IPS-20b (cell line): ENCODE data around the gene ST8SIA2.

Experiments
- H3K27ac ChIP-seq: one replicate; pipeline ENCODE4 v1.5.1; 2013; ENCODE audit warnings: low read length
- H3K27me3 ChIP-seq: 2 replicates; pipeline ENCODE4 v1.6.1; 2013; ENCODE audit warnings: mild to moderate bottlenecking, low read length, inconsistent platforms; ENCODE audit not compliant: insufficient read depth
- H3K36me3 ChIP-seq: 2 replicates; pipeline ENCODE4 v1.6.1; 2013; ENCODE audit warnings: low read depth, mild to moderate bottlenecking, inconsistent platforms, low read length, moderate library complexity; ENCODE audit not compliant: insufficient read depth
- H3K4me1 ChIP-seq: 2 replicates; pipeline ENCODE4 v1.6.1; 2013; ENCODE audit warnings: mild to moderate bottlenecking, control low read depth, inconsistent platforms, low read length, moderate library complexity; ENCODE audit not compliant: insufficient read depth
- H3K4me3 ChIP-seq: 2 replicates; pipeline ENCODE4 v1.5.1; 2013; ENCODE audit warnings: mild to moderate bottlenecking, low read length, inconsistent platforms
- H3K9ac ChIP-seq: 2 replicates; pipeline ENCODE4 v1.6.1; 2013; ENCODE audit warnings: low read depth, mild to moderate bottlenecking, inconsistent platforms, low read length, moderate library complexity
- H3K9me3 ChIP-seq: 2 replicates; pipeline ENCODE4 v1.6.1; 2013; ENCODE audit warnings: mild to moderate bottlenecking, low read depth, low read length, inconsistent platforms; ENCODE audit not compliant: insufficient read depth

The ST8SIA2 gene

DNA sequence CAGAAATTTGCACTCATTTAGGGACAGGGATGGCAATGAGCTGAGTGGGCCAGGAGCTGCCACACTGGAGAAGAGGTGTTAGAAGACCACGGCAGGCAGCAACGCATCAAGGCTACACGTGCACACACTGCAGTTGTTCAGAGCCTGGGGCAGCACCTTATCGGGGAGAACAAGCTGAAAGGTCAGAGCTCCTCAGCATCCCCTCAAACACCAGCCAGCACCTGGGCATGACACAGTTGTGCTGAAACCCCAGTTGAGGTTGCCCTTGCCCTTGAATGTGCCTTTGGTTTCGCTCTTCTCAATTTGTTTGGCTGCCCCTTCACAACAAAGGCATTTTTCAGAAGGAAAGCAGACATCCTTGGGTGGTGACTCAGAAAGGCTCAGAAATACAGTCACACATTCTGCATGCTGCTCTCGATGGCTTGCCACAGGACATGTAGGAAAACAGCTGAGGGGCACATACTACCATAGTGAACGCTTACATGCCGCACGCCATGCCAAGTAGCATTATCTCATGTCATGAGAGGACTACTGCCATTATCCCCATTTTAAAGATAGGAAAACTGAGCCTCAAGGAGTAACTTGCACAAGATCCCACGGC lies 57.6 kb downstream of the ST8SIA2 start:
- no peaks in the 10 kb centered on the region; the same call in none of the 2 replicates for H3K36me3 ChIP-seq
- H3K27ac ChIP-seq: no peak overlapping the region
- no peaks in the 10 kb centered on the region for H3K9me3 ChIP-seq
- no peaks in the 10 kb centered on the region for H3K4me1 ChIP-seq
- no peaks in the 10 kb centered on the region for H3K27me3 ChIP-seq
- H3K4me3 ChIP-seq: no peak overlapping the region
- no peak overlapping the region for H3K9ac ChIP-seq

DNA sequence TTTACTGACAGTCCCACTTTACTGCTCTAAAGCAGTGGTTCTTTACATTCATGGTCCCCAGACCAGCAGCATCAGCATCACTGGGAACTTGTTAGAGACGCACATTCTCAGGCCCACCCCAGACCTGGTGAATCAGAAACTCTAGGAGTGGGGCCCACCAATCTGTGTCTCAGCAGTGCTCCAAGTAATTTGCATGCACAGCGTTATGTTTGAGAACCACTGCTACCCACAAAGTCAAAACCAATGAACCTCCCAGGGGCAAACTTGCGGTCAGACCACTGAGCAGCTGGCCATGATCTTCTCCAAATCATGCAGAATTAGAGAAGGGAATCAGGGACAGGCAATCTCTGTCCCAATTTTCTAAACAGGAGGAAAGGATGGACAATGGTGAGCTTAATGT lies 58.5 kb downstream of the ST8SIA2 start:
- Histone ChIP-seq H3K4me1 (no peaks in the 10 kb centered on the region), H3K9me3 (no peaks in the 10 kb centered on the region), H3K27me3 (no peaks in the 10 kb centered on the region), H3K4me3 (no peak overlapping the region), H3K27ac (no peak overlapping the region), H3K36me3 (no peaks in the 10 kb centered on the region; the same call in none of the 2 replicates), H3K9ac (no peak overlapping the region)

GRCh38 chr15:92453607-92454006 lies 59.9 kb downstream of the ST8SIA2 start:
- Histone ChIP-seq H3K27me3 (no peaks in the 10 kb centered on the region), H3K4me3 (no peak overlapping the region), H3K4me1 (no peaks in the 10 kb centered on the region), H3K9ac (no peak overlapping the region), H3K9me3 (no peaks in the 10 kb centered on the region), H3K36me3 (no peaks in the 10 kb centered on the region; the same call in 1 of the 2 replicates), H3K27ac (no peak overlapping the region)

DNA sequence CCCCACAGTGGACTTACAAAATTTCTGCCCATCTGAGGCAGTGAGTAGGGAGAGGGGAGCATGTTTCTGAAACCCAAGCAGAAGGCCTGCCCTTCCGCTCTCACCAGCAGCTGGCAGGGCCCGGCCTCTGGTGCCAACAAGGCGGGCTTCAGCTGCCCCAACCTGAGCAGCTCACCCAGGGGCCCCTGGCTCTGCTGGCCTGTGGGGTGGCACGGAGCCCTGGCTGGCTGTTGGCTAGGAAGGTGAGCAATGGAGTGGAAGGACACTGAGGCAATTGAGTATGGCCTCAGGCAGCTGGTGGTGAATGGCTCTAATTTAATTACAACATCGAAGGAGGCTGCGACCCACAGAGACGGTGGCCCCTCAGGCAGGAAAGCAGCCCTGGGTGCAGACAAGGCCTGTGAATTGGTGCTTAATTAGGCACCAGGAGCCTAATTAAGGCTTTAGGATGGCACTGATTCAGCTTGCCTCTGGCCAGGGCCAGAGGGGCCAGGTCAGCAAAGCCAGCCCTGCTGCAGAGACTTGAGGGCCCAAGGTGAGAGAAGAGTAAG lies 60.9 kb downstream of the ST8SIA2 start:
- Histone ChIP-seq H3K36me3 (no peaks in the 10 kb centered on the region; the same call in 1 of the 2 replicates), H3K9me3 (no peaks in the 10 kb centered on the region)

GRCh38 chr15:92455271-92455670 lies 61.6 kb downstream of the ST8SIA2 start:
- no peaks in the 10 kb centered on the region for H3K9me3 ChIP-seq
- no peaks in the 10 kb centered on the region for H3K36me3 ChIP-seq
- no peak overlapping the region for H3K9ac ChIP-seq
- no peaks in the 10 kb centered on the region for H3K27me3 ChIP-seq
- no peak overlapping the region for H3K27ac ChIP-seq
- H3K4me3 ChIP-seq: no peak overlapping the region
- no peaks in the 10 kb centered on the region for H3K4me1 ChIP-seq

More for the DNA sequence above, 60.9 kb downstream of the ST8SIA2 start:
- no peak overlapping the region for H3K9ac ChIP-seq
- no peaks in the 10 kb centered on the region for H3K4me1 ChIP-seq
- H3K27me3 ChIP-seq: no peaks in the 10 kb centered on the region
- no peak overlapping the region for H3K4me3 ChIP-seq
- no peak overlapping the region for H3K27ac ChIP-seq

DNA sequence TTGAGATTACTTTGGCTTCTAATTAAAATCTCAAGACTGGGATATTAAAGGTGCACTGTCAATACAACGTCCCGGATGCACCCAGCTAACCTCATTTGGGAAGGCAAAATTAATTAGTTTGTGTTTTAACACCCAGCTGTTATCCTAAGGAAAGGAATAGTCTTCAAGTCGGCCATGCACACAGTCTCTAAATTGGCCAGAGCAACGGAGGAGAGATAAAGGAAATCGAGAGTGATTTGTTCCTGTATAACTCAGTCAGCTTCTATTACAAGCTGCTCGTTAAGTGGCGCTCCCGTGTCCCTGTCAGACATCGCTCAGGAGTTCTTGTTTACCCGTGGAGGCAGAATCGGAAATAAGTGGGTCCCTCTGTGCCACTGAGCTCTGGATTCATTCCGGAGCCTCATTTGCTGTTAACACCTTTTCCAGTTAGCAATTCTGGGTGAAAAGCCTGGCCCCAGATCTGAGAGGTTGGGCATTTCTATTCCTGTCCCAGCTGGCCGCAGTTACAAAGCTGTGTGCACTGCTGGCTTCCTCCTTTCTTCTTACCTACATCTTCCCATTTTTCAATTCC lies 63.9 kb downstream of the ST8SIA2 start:
- no peaks in the 10 kb centered on the region for H3K9me3 ChIP-seq
- no peaks in the 10 kb centered on the region for H3K4me1 ChIP-seq
- no peak overlapping the region for H3K4me3 ChIP-seq
- no peak overlapping the region for H3K9ac ChIP-seq
- H3K36me3 ChIP-seq: no peaks in the 10 kb centered on the region
- no peak overlapping the region for H3K27ac ChIP-seq
- H3K27me3 ChIP-seq: no peaks in the 10 kb centered on the region

DNA sequence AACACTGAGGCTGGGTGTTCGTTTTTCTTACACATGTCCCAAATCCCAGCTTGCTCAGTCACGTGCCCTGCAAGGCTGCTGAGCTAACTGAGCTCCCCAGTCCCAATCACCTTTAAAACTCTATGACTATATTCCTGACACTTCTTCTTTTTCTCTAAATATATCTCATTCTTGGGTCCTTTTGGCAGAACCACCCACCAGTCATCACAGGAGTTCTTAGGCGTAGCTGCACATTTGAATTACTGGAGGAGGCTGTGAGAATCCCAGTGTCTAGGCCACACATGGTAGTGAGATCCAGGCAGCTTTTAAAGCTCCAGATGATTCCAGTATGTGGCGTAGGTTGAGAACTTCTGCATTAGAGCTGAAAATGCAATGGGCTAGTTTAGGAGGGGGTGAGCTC lies 66.3 kb downstream of the ST8SIA2 start:
- Histone ChIP-seq H3K4me1 (no peaks in the 10 kb centered on the region), H3K36me3 (0 out of 2 replicates have a peak, but pooled peaks cover 3% of the 10 kb centered on the region), H3K27me3 (no peaks in the 10 kb centered on the region), H3K9ac (no peak overlapping the region), H3K4me3 (no peak overlapping the region), H3K9me3 (no peaks in the 10 kb centered on the region), H3K27ac (no peak overlapping the region)

DNA sequence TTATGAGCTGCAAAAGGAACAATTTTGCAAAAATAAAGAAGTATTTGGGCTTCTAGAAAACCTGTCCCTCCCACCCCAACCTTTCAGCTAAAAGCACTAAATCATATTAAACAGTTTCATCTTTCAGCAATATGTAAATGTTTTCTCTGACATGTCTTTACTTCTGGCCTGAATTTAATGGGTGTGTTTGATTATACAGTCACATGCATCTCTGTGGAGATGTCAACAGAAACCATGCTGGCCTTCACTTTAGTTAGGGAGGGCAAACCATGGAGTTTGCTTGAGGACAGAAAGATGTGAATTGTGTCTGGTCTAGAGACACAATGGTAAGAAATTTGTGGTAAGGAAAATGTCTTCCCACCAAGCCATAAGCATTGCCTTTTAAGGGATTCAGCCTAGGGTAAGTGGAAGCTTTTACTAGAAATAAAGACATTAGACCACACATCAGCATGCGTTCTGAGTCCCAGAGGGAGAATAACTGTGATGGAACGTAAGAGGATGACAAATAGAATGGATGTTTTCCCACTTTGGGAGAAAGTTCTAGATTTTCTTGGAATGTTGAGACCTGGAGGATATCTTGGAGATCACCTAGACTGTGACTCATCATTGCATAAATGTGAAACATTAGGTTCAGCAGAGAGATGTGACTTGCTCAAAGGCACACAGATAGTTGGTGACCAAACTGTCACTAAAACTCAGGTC lies 68.9 kb downstream of the ST8SIA2 start:
- Histone ChIP-seq H3K27ac (no peak overlapping the region), H3K9ac (no peak overlapping the region), H3K27me3 (no peaks in the 10 kb centered on the region), H3K4me1 (no peaks in the 10 kb centered on the region), H3K36me3 (0 out of 2 replicates have a peak, but pooled peaks cover 3% of the 10 kb centered on the region), H3K9me3 (no peaks in the 10 kb centered on the region), H3K4me3 (no peak overlapping the region)

- no peaks in the 10 kb centered on the region for H3K9me3 ChIP-seq
- H3K4me3 ChIP-seq: no peak overlapping the region
- no peak overlapping the region for H3K27ac ChIP-seq
- H3K9ac ChIP-seq: no peak overlapping the region
- no peaks in the 10 kb centered on the region for H3K4me1 ChIP-seq
- H3K27me3 ChIP-seq: no peaks in the 10 kb centered on the region
- 0 out of 2 replicates have a peak, but pooled peaks cover 3% of the 10 kb centered on the region for H3K36me3 ChIP-seq
Measured at GRCh38 chr15:92463352-92463751, 69.7 kb downstream of the ST8SIA2 start.

GRCh38 chr15:92463826-92464225 lies 70.1 kb downstream of the ST8SIA2 start:
- H3K9ac ChIP-seq: no peak overlapping the region
- no peak overlapping the region for H3K4me3 ChIP-seq
- 0 out of 2 replicates have a peak, but pooled peaks cover 3% of the 10 kb centered on the region for H3K36me3 ChIP-seq
- H3K9me3 ChIP-seq: no peaks in the 10 kb centered on the region
- H3K4me1 ChIP-seq: no peaks in the 10 kb centered on the region
- H3K27me3 ChIP-seq: no peaks in the 10 kb centered on the region
- H3K27ac ChIP-seq: no peak overlapping the region

- H3K9me3 ChIP-seq: no peaks in the 10 kb centered on the region
- H3K36me3 ChIP-seq: 0 out of 2 replicates have a peak, but pooled peaks cover 3% of the 10 kb centered on the region
- H3K4me3 ChIP-seq: no peak overlapping the region
- H3K4me1 ChIP-seq: peaks cover 4% of the 10 kb centered on the region; the same call in 1 of the 2 replicates
- H3K27ac ChIP-seq: no peak overlapping the region
- no peak overlapping the region for H3K9ac ChIP-seq
- H3K27me3 ChIP-seq: no peaks in the 10 kb centered on the region
Measured at GRCh38 chr15:92466834-92467233, 73.2 kb downstream of the ST8SIA2 start.
